Astrocyte of the spinal cord (primary cell): ENCODE measurements around the gene TEK.

Experiments used
- DNase-seq: peaks from one replicate; pipeline ENCODE4 v3.0.0; 2011; ENCODE audit warnings: low read depth, low spot score
- H3K4me3 ChIP-seq: 2 replicates; pipeline ENCODE4 v1.5.1; 2011; ENCODE audit warnings: low read depth, mild to moderate bottlenecking, low read length, moderate library complexity
- CTCF ChIP-seq: IDR thresholded peaks from 2 replicates; pipeline ENCODE4 v1.5.1; 2012; ENCODE audit warnings: low read depth, mild to moderate bottlenecking, low read length, inconsistent platforms
- in situ Hi-C: cut with HindIII; loops from 2 replicates; pipeline ENCODE4 v1.10.0; 2017; ENCODE audit warnings: low sequenced_read_pairs

TEK gene

GRCh38 chr9:27094640-27095298 lies 14.3 kb upstream of the TEK start:
- in situ Hi-C loops = no loop called here
- H3K4me3 ChIP-seq = no peak overlapping the region
- no peak for TF ChIP-seq CTCF
- DNase-seq = peak; percentile 79

- no peak overlapping the region for H3K4me3 ChIP-seq
- in situ Hi-C loops = no loop called here
- DNase-seq = no peak
- TF ChIP-seq CTCF = no peak
Measured at GRCh38 chr9:27107241-27107640, 1.8 kb upstream of the TEK start.

GRCh38 chr9:27109621-27110020 lies 596 bp downstream of the TEK start:
- H3K4me3 ChIP-seq = peak overlapping the region; percentile 43
- no peak for DNase-seq
- in situ Hi-C loops = no loop called here
- TF ChIP-seq CTCF = no peak

GRCh38 chr9:27110181-27110580 lies 1.2 kb downstream of the TEK start:
- in situ Hi-C loops = no loop called here
- DNase-seq = no peak
- H3K4me3 ChIP-seq = peak overlapping the region; percentile 43
- TF ChIP-seq CTCF = no peak

GRCh38 chr9:27112235-27112634 lies 3.2 kb downstream of the TEK start:
- in situ Hi-C loops = no loop called here
- no peak for DNase-seq
- no peak overlapping the region for H3K4me3 ChIP-seq
- no peak for TF ChIP-seq CTCF

- in situ Hi-C loops = no loop called here
- peak; percentile 44 for DNase-seq
- no peak overlapping the region for H3K4me3 ChIP-seq
- no peak for TF ChIP-seq CTCF
Measured at GRCh38 chr9:27117489-27118135, 8.6 kb downstream of the TEK start.
